ENCODE data around the gene CAMSAP2.

DNA sequence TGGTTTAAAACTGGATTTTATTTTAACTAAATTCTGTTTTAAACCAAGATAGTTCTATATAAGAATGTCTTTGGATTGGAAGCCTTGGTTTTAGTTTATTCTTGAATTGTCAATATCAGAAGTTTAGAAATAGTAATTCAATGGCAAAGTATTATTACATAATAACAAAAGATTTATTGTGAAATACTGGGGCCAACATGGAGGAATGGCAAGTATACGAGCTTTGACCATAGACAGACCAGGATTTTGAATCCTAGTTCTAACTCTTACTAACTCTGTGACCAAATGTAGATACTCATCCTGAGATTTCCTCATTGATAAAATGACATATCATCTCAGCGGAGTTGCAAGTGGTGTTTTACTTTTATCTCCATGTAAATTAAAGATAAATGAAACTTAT, 63.3 kb downstream of the CAMSAP2 start:
- TF ChIP-seq, protein P1, sequence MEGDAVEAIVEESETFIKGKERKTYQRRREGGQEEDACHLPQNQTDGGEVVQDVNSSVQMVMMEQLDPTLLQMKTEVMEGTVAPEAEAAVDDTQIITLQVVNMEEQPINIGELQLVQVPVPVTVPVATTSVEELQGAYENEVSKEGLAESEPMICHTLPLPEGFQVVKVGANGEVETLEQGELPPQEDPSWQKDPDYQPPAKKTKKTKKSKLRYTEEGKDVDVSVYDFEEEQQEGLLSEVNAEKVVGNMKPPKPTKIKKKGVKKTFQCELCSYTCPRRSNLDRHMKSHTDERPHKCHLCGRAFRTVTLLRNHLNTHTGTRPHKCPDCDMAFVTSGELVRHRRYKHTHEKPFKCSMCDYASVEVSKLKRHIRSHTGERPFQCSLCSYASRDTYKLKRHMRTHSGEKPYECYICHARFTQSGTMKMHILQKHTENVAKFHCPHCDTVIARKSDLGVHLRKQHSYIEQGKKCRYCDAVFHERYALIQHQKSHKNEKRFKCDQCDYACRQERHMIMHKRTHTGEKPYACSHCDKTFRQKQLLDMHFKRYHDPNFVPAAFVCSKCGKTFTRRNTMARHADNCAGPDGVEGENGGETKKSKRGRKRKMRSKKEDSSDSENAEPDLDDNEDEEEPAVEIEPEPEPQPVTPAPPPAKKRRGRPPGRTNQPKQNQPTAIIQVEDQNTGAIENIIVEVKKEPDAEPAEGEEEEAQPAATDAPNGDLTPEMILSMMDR (conservative IDR thresholded peaks at IDR 0.05) = no peak
- TF ChIP-seq EZH2 (IDR thresholded peaks at IDR 0.05; ENCODE audit: low read depth) = no peak
